BLaER1 (cell line): ENCODE measurements around the gene ABCF2.

ENCODE experiments used
- H3K27ac ChIP-seq: shearing (Covaris generic); formaldehyde crosslinking; 2 replicates; pipeline ENCODE4 v1.8.1; 2022
- H3K27me3 ChIP-seq: shearing (Covaris generic); formaldehyde crosslinking; 2 replicates; pipeline ENCODE4 v1.8.1; 2022
- H3K36me3 ChIP-seq: shearing (Covaris generic); formaldehyde crosslinking; 2 replicates; pipeline ENCODE4 v1.8.1; 2022
- H3K4me1 ChIP-seq: shearing (Covaris generic); formaldehyde crosslinking; 2 replicates; pipeline ENCODE4 v1.8.1; 2022
- H3K4me2 ChIP-seq: shearing (Covaris generic); formaldehyde crosslinking; 2 replicates; pipeline ENCODE4 v1.8.1; 2022
- H3K4me3 ChIP-seq: shearing (Covaris generic); formaldehyde crosslinking; 2 replicates; pipeline ENCODE4 v1.8.1; 2022
- H3K9ac ChIP-seq: shearing (Covaris generic); formaldehyde crosslinking; 2 replicates; pipeline ENCODE4 v1.8.1; 2022
- H3K9me3 ChIP-seq: shearing (Covaris generic); formaldehyde crosslinking; 2 replicates; pipeline ENCODE4 v1.8.1; 2022
- H4K20me1 ChIP-seq: shearing (Covaris generic); formaldehyde crosslinking; 2 replicates; pipeline ENCODE4 v1.8.1; 2022
- Cebpa-rat ChIP-seq: shearing (Covaris generic); IDR thresholded peaks from 2 replicates; pipeline ENCODE4 v1.8.1; 2022

ABCF2 gene

GRCh38 chr7:151210087-151210854 is 16.7 kb downstream of the ABCF2 start, which contains the start of gene H2BK1:
Gene H2BK1, minus strand, starts transcription at chr7:151210488. Its CDS starts 170 bp downstream, at chr7:151210318.
- no peak within 1 kb of the TSS for H3K4me3 ChIP-seq
- TF ChIP-seq Cebpa-rat = no peak
- H3K36me3 ChIP-seq = peaks cover 44% of the 10 kb centered on the region
- H3K4me1 ChIP-seq = peaks cover 17% of the 10 kb centered on the region
- H3K27me3 ChIP-seq = no peaks in the 10 kb centered on the region
- no peak within 1 kb of the TSS for H3K4me2 ChIP-seq
- H3K27ac ChIP-seq = no peak within 1 kb of the TSS
- H4K20me1 ChIP-seq = peaks cover 36% of the 10 kb centered on the region
- no peaks in the 10 kb centered on the region for H3K9me3 ChIP-seq
- H3K9ac ChIP-seq = no peak within 1 kb of the TSS

GRCh38 chr7:151209588-151209987 is 17.4 kb downstream of the ABCF2 start:
- Histone ChIP-seq H3K4me3 (no peak overlapping the region), H3K9me3 (no peaks in the 10 kb centered on the region), H3K4me1 (peaks cover 17% of the 10 kb centered on the region), H4K20me1 (peaks cover 36% of the 10 kb centered on the region), H3K27ac (no peak overlapping the region), H3K36me3 (peaks cover 37% of the 10 kb centered on the region), H3K9ac (no peak overlapping the region), H3K4me2 (no peak overlapping the region), H3K27me3 (no peaks in the 10 kb centered on the region)
- TF ChIP-seq Cebpa-rat = no peak

- Histone ChIP-seq H3K9me3 (no peaks in the 10 kb centered on the region), H3K4me1 (peaks cover 17% of the 10 kb centered on the region), H3K27ac (no peak overlapping the region), H4K20me1 (peaks cover 26% of the 10 kb centered on the region; the same call in 1 of the 2 replicates), H3K4me3 (no peak overlapping the region), H3K36me3 (peaks cover 25% of the 10 kb centered on the region), H3K4me2 (peak overlapping the region; percentile 70; the same call in 1 of the 2 replicates), H3K9ac (no peak overlapping the region), H3K27me3 (peaks cover 3% of the 10 kb centered on the region; the same call in 1 of the 2 replicates)
- no peak for TF ChIP-seq Cebpa-rat
Observed at GRCh38 chr7:151208253-151208862, 18.6 kb downstream of the ABCF2 start.

- Histone ChIP-seq H3K4me3 (no peak overlapping the region), H3K9ac (no peak overlapping the region), H3K9me3 (no peaks in the 10 kb centered on the region), H3K4me1 (peaks cover 17% of the 10 kb centered on the region), H4K20me1 (peaks cover 21% of the 10 kb centered on the region; the same call in 1 of the 2 replicates), H3K4me2 (peak overlapping the region; percentile 70), H3K27me3 (peaks cover 9% of the 10 kb centered on the region; the same call in 1 of the 2 replicates), H3K27ac (no peak overlapping the region), H3K36me3 (peaks cover 20% of the 10 kb centered on the region)
- no peak for TF ChIP-seq Cebpa-rat
Observed at GRCh38 chr7:151207804-151208203, 19.2 kb downstream of the ABCF2 start.

GRCh38 chr7:151207315-151207714 is 19.7 kb downstream of the ABCF2 start:
- peaks cover 16% of the 10 kb centered on the region; the same call in 1 of the 2 replicates for H4K20me1 ChIP-seq
- peaks cover 15% of the 10 kb centered on the region for H3K36me3 ChIP-seq
- no peak overlapping the region for H3K4me3 ChIP-seq
- H3K9ac ChIP-seq = no peak overlapping the region
- H3K27me3 ChIP-seq = peaks cover 12% of the 10 kb centered on the region; the same call in 1 of the 2 replicates
- TF ChIP-seq Cebpa-rat = no peak
- peak overlapping the region; percentile 70 for H3K4me2 ChIP-seq
- no peaks in the 10 kb centered on the region for H3K9me3 ChIP-seq
- H3K27ac ChIP-seq = no peak overlapping the region
- peaks cover 17% of the 10 kb centered on the region for H3K4me1 ChIP-seq

- peaks cover 12% of the 10 kb centered on the region; the same call in 1 of the 2 replicates for H3K27me3 ChIP-seq
- peaks cover 14% of the 10 kb centered on the region; the same call in 1 of the 2 replicates for H4K20me1 ChIP-seq
- H3K27ac ChIP-seq = no peak overlapping the region
- peaks cover 11% of the 10 kb centered on the region; the same call in 1 of the 2 replicates for H3K36me3 ChIP-seq
- no peak overlapping the region for H3K9ac ChIP-seq
- H3K9me3 ChIP-seq = no peaks in the 10 kb centered on the region
- peak overlapping the region; percentile 70 for H3K4me2 ChIP-seq
- H3K4me1 ChIP-seq = peaks cover 17% of the 10 kb centered on the region
- no peak overlapping the region for H3K4me3 ChIP-seq
- TF ChIP-seq Cebpa-rat = no peak
Observed at GRCh38 chr7:151206914-151207313, 20.1 kb downstream of the ABCF2 start.

GRCh38 chr7:151205730-151206129 is 21.3 kb downstream of the ABCF2 start:
- H4K20me1 ChIP-seq = peaks cover 3% of the 10 kb centered on the region; the same call in 1 of the 2 replicates
- no peak overlapping the region for H3K9ac ChIP-seq
- H3K27me3 ChIP-seq = peaks cover 12% of the 10 kb centered on the region; the same call in 1 of the 2 replicates
- H3K27ac ChIP-seq = no peak overlapping the region
- no peaks in the 10 kb centered on the region for H3K9me3 ChIP-seq
- no peak overlapping the region for H3K4me2 ChIP-seq
- peaks cover 17% of the 10 kb centered on the region for H3K4me1 ChIP-seq
- TF ChIP-seq Cebpa-rat = no peak
- no peak overlapping the region for H3K4me3 ChIP-seq
- 0 out of 2 replicates have a peak, but pooled peaks cover under 1% of the 10 kb centered on the region for H3K36me3 ChIP-seq

- H3K27ac ChIP-seq = no peak overlapping the region
- H3K9me3 ChIP-seq = no peaks in the 10 kb centered on the region
- no peak overlapping the region for H3K4me3 ChIP-seq
- H4K20me1 ChIP-seq = no peaks in the 10 kb centered on the region
- peaks cover 12% of the 10 kb centered on the region; the same call in 1 of the 2 replicates for H3K27me3 ChIP-seq
- H3K36me3 ChIP-seq = no peaks in the 10 kb centered on the region
- H3K4me2 ChIP-seq = no peak overlapping the region
- no peak for TF ChIP-seq Cebpa-rat
- no peak overlapping the region for H3K9ac ChIP-seq
- H3K4me1 ChIP-seq = peaks cover 17% of the 10 kb centered on the region
Observed at GRCh38 chr7:151204383-151205032, 22.5 kb downstream of the ABCF2 start.

- peaks cover 15% of the 10 kb centered on the region for H3K4me1 ChIP-seq
- no peaks in the 10 kb centered on the region for H3K36me3 ChIP-seq
- H3K27ac ChIP-seq = no peak overlapping the region
- H3K27me3 ChIP-seq = peaks cover 18% of the 10 kb centered on the region; the same call in 1 of the 2 replicates
- H3K9me3 ChIP-seq = no peaks in the 10 kb centered on the region
- no peaks in the 10 kb centered on the region for H4K20me1 ChIP-seq
- TF ChIP-seq Cebpa-rat = no peak
- H3K4me3 ChIP-seq = no peak overlapping the region
- H3K9ac ChIP-seq = no peak overlapping the region
- no peak overlapping the region for H3K4me2 ChIP-seq
Observed at GRCh38 chr7:151202836-151203235, 24.2 kb downstream of the ABCF2 start.
